HepG2 (cell line): Measurements from ENCODE around the gene GGCT. TPM values are rescaled to one million over a fixed set of nuclear protein-coding genes. Genes with fewer than 3 reads are reported as not detected.

ENCODE experiments used
- ATAC-seq: fragments of 200-7000 bp; cut with Tn5 transposase; 3 replicates; pipeline ENCODE4 v1.9.1; 2020; ENCODE audit warnings: mild to moderate bottlenecking, moderate library complexity
- BruUV-seq: library from RNA; stranded (reverse); fragments of 400-500 nt; replicated peaks from 2 replicates; lab custom pipeline; 2021; lab: Mats Ljungman, UMichigan
- CTCF ChIA-PET: fragments of 300-600 bp; formaldehyde crosslinking; extraction: SDS; loops from one replicate; lab custom pipeline; 2021; ENCODE audit warnings: low total read pairs, inconsistent platforms, low intra/inter-chr PET ratio; lab: Yijun Ruan, JAX
- POLR2A ChIA-PET: fragments of 350-600 bp; sonication (Branson Sonifier 250); formaldehyde crosslinking; loops from one replicate; lab custom pipeline; 2020; ENCODE audit warnings: antibody characterized with exemption, inconsistent platforms; lab: Yijun Ruan, JAX
- DNase-seq: peaks from one replicate; pipeline ENCODE4 v3.0.0-alpha.2; 2015; ENCODE audit warnings: low spot score
- FAIRE-seq: peaks from 3 replicates; lab custom pipeline; 2011; peaks lifted over from hg19 to GRCh38; lab: Jason Lieb, UNC
- H2AFZ ChIP-seq: one replicate; pipeline ENCODE4 v1.6.1; 2011; ENCODE audit warnings: low read length, inconsistent platforms
- H3K27ac ChIP-seq: fragments of 300-600 bp; 3 replicates; pipeline ENCODE4 v1.8.0; 2011; ENCODE audit warnings: mixed run types, mild to moderate bottlenecking, mixed read lengths, low read length, inconsistent platforms; ENCODE audit not compliant: insufficient read depth; ENCODE audit errors: extremely low read length
- H3K27me3 ChIP-seq, 2 experiments: fragments of 200-600 bp in 1 of 2; 2 replicates in 1 of 2; 3 replicates in 1 of 2; pipeline versions ENCODE4 v1.6.0 to v1.8.0; 2011; ENCODE audit warnings: low read length in 2 of 2, mild to moderate bottlenecking in 2 of 2, moderate library complexity in 2 of 2, inconsistent platforms in 1 of 2; ENCODE audit not compliant: insufficient read depth in 2 of 2, control insufficient read depth in 1 of 2
- H3K36me3 ChIP-seq, 2 experiments: fragments of 200-600 bp in 1 of 2; replicated peaks in 1 of 2; 2 replicates in 1 of 2; 3 replicates in 1 of 2; pipeline versions ENCODE4 v1.5.1 to v1.8.0; 2011; ENCODE audit warnings: low read length in 2 of 2, inconsistent platforms in 1 of 2; ENCODE audit not compliant: insufficient read depth in 2 of 2, control insufficient read depth in 1 of 2
- H3K4me1 ChIP-seq: 2 replicates; pipeline ENCODE4 v1.5.1; 2012; ENCODE audit warnings: low read length, inconsistent platforms; ENCODE audit not compliant: insufficient read depth
- H3K4me2 ChIP-seq: 2 replicates; pipeline ENCODE4 v1.6.0; 2011; ENCODE audit warnings: low read depth, low read length, inconsistent platforms
- H3K4me3 ChIP-seq, 3 experiments: fragments of 200-600 bp in 1 of 3; sonication (generic), shearing (Covaris generic) in 1 of 3; replicated peaks in 1 of 3; 2 replicates each; pipeline ENCODE4 v1.5.1; 2011 to 2016; ENCODE audit warnings: low read length in 3 of 3, inconsistent platforms in 2 of 3, low read depth in 2 of 3, mild to moderate bottlenecking in 2 of 3, control low read depth in 1 of 3, mixed read lengths in 1 of 3; ENCODE audit not compliant: insufficient read depth in 1 of 3
- H3K79me2 ChIP-seq: one replicate; pipeline ENCODE4 v1.6.1; 2011; ENCODE audit warnings: low read length, inconsistent platforms; ENCODE audit not compliant: insufficient read depth
- H3K9ac ChIP-seq: 2 replicates; pipeline ENCODE4 v1.6.0; 2011; ENCODE audit warnings: mild to moderate bottlenecking, low read depth, low read length, inconsistent platforms; ENCODE audit not compliant: insufficient read depth
- H3K9me3 ChIP-seq: 2 replicates; pipeline ENCODE4 v1.5.1; 2012; ENCODE audit warnings: mild to moderate bottlenecking, low read length
- H4K20me1 ChIP-seq: 2 replicates; pipeline ENCODE4 v1.6.0; 2011; ENCODE audit warnings: inconsistent platforms, mild to moderate bottlenecking, low read length, moderate library complexity; ENCODE audit not compliant: insufficient read depth
- ATAD3A ChIP-seq: sonication (generic); formaldehyde crosslinking; IDR thresholded peaks from 2 replicates; pipeline ENCODE4 v1.4.0; 2020; ENCODE audit warnings: missing genetic modification reagents
- CHCHD3 ChIP-seq: sonication (generic); formaldehyde crosslinking; IDR thresholded peaks from 2 replicates; pipeline ENCODE4 v1.8.0; 2022; ENCODE audit warnings: mild to moderate bottlenecking, missing genetic modification reagents, moderate library complexity
- DZIP1 ChIP-seq: sonication (generic); formaldehyde crosslinking; IDR thresholded peaks from 2 replicates; pipeline ENCODE4 v1.5.0; 2020; ENCODE audit warnings: mild to moderate bottlenecking, missing genetic modification reagents
- IKZF5 ChIP-seq: IDR thresholded peaks from 2 replicates; pipeline ENCODE4 v1.6.1; 2018; ENCODE audit warnings: missing genetic modification reagents, mild to moderate bottlenecking, missing compliant biosample characterization
- PCBP2 ChIP-seq: fragments of 200-400 bp; formaldehyde crosslinking; optimal IDR thresholded peaks from 2 replicates; pipeline ENCODE3; 2018; ENCODE audit warnings: low read length, low read depth; ENCODE audit not compliant: poor library complexity, severe bottlenecking
- SCMH1 ChIP-seq: sonication (generic); formaldehyde crosslinking; IDR thresholded peaks from 2 replicates; pipeline ENCODE4 v1.9.0; 2021; ENCODE audit warnings: missing genetic modification reagents, mild to moderate bottlenecking, borderline replicate concordance
- SPEN ChIP-seq: sonication (generic); formaldehyde crosslinking; IDR thresholded peaks from 2 replicates; pipeline ENCODE4 v1.5.1; 2020; ENCODE audit warnings: low read depth, mild to moderate bottlenecking, missing genetic modification reagents
- ZNF138 ChIP-seq: sonication (generic); formaldehyde crosslinking; IDR thresholded peaks from 2 replicates; pipeline ENCODE4 v1.5.0; 2020; ENCODE audit warnings: mild to moderate bottlenecking, low read depth, missing genetic modification reagents
- ZNF30 ChIP-seq: sonication (generic); formaldehyde crosslinking; IDR thresholded peaks from 2 replicates; pipeline ENCODE4 v1.5.0; 2020; ENCODE audit warnings: mild to moderate bottlenecking, missing genetic modification reagents
- ZNF501 ChIP-seq: sonication (generic); formaldehyde crosslinking; IDR thresholded peaks from 2 replicates; pipeline ENCODE4 v1.5.1; 2020; ENCODE audit warnings: mild to moderate bottlenecking, moderate library complexity, missing genetic modification reagents
- ZNF547 ChIP-seq: sonication (generic); formaldehyde crosslinking; IDR thresholded peaks from 2 replicates; pipeline ENCODE4 v1.5.1; 2020; ENCODE audit warnings: mild to moderate bottlenecking, missing genetic modification reagents
- ZNF749 ChIP-seq: sonication (generic); formaldehyde crosslinking; IDR thresholded peaks from 2 replicates; pipeline ENCODE4 v1.8.0; 2022; ENCODE audit warnings: mild to moderate bottlenecking, missing genetic modification reagents, moderate library complexity, borderline replicate concordance
- WGBS: methylation state at CpG from one replicate; pipeline ENCODE4 v1.1.6; 2017; ENCODE audit warnings: low lambda C conversion rate; 5-methylcytosine and 5-hydroxymethylcytosine counted together
- in situ Hi-C: cut with HindIII; loops from 2 replicates; pipeline ENCODE4 v1.10.0; 2017; ENCODE audit warnings: low pct_unique_long_range_greater_than_20kb; ENCODE audit not compliant: extremely low pct_ligation_motif_present
- intact Hi-C: fragments of 100-400 bp; cut with micrococcal nuclease; formaldehyde crosslinking; loops from one replicate; pipeline ENCODE4 v1.10.0; 2022; ENCODE audit not compliant: unreplicated experiment
- polyA plus RNA-seq, 8 experiments: library from polyadenylated mRNA; depleted of rRNA in 3 of 8; stranded (reverse) in 7 of 8; unstranded in 1 of 8; fragments of >200 nt; fragmentation: Illumina TruSeq in 4 of 8; extraction: Trizol in 4 of 8; gene quantifications; 2 replicates each; pipeline versions ENCODE4 v1.2.1 to v1.2.3, GENCODE V29; 2011 to 2016; ENCODE audit warnings: low read depth in 4 of 8, missing spikeins in 1 of 8, mixed read lengths in 1 of 8; ENCODE audit not compliant: insufficient read depth in 1 of 8
- total RNA-seq, 5 experiments: library from RNA; depleted of rRNA; stranded (reverse); fragments of >200 nt; fragmentation: Illumina TruSeq; extraction: Trizol; gene quantifications; 2 replicates each; pipeline ENCODE4 v1.2.3, GENCODE V29; 2016; ENCODE audit warnings: low read depth in 1 of 5

Gene GGCT
- total and polyA plus RNA-seq, 2 of the 13 experiments (the other 11 are each of a cell fraction or from before 2014, with no cell fraction given): 19.5 to 78.3 TPM

GRCh38 chr7:30470771-30471170 lies 33.9 kb downstream of the GGCT start:
- 71% methylated on average over 6 of the region's 6 CpGs for WGBS
- Histone ChIP-seq H3K27me3 (no peaks in the 10 kb centered on the region), H3K4me3 (no peak overlapping the region), H3K27ac (no peak overlapping the region), H4K20me1 (no peaks in the 10 kb centered on the region), H3K9ac (no peak overlapping the region), H3K36me3 (no peaks in the 10 kb centered on the region), H2AFZ (no peak overlapping the region), H3K4me2 (no peak overlapping the region), H3K4me1 (peaks cover 24% of the 10 kb centered on the region), H3K79me2 (no peaks in the 10 kb centered on the region), H3K9me3 (no peaks in the 10 kb centered on the region)
- ChIA-PET CTCF (no interaction called here), POLR2A (no interaction called here)
- BruUV-seq: no TSS peak
- intact Hi-C loops (no loop called here), in situ Hi-C loops (no loop called here)
- ATAC-seq (no peak), DNase-seq (no peak), FAIRE-seq (no peak)
- TF ChIP-seq ZNF138 (CRISPR knock-in tag) (no peak), CHCHD3 (CRISPR knock-in tag) (no peak), DZIP1 (CRISPR knock-in tag) (no peak), IKZF5 (CRISPR knock-in tag) (no peak), PCBP2 (no peak), SPEN (no peak), SCMH1 (CRISPR knock-in tag) (no peak), ZNF547 (no peak), ZNF749 (CRISPR knock-in tag) (no peak), ZNF30 (no peak), ZNF501 (CRISPR knock-in tag) (no peak), ATAD3A (CRISPR knock-in tag) (no peak)
